GM13977 (cell line): ENCODE measurements around the gene ZSWIM2.
"Not testable (repeated sequence)": the region's sequence is repeated elsewhere in the genome, so short reads cannot be mapped to it uniquely, and the experiment has no call there.

Source experiments
- DNase-seq: peaks from one replicate; pipeline ENCODE4 v3.0.0; 2012; ENCODE audit warnings: low spot score
- CTCF ChIP-seq: IDR thresholded peaks from 2 replicates; pipeline ENCODE4 v1.5.1; 2012; ENCODE audit warnings: mild to moderate bottlenecking, control low read depth; ENCODE audit not compliant: insufficient read depth; ENCODE audit errors: extremely low read depth, missing control alignments
- in situ Hi-C: fragments of 300-500 bp; cut with MboI; formaldehyde crosslinking; loops from one replicate; pipeline ENCODE4 v1.12.0; 2022; ENCODE audit warnings: low sequenced_read_pairs, low pct_unique_long_range_greater_than_20kb, mixed read lengths, inconsistent platforms; ENCODE audit not compliant: unreplicated experiment

Gene ZSWIM2, protein sequence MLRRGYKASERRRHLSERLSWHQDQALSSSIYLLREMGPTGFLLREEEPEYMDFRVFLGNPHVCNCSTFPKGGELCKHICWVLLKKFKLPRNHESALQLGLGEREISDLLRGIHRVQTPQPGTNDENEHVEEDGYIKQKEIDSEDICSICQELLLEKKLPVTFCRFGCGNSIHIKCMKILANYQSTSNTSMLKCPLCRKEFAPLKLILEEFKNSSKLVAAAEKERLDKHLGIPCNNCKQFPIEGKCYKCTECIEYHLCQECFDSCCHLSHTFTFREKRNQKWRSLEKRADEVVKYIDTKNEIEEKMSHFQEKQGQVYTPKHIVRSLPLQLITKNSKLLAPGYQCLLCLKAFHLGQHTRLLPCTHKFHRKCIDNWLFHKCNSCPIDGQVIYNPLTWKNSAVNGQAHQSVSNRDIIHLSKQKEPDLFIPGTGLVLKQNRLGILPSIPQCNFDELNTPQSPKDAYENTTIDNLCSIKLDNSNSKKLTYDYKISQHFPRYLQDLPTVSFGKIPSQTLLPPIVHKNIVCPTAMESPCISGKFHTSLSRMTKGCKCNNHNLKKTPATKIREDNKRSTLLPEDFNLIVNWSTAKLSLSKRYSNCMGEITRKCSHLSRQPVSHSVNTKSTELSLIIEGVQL

GRCh38 chr2:186848873-186849578, at the start of gene ZSWIM2:
Gene ZSWIM2 (minus strand): TSS chr2:186849170. CDS start chr2:186849130, 40 bp downstream.
- DNase-seq: peak; percentile 36
- in situ Hi-C loops: no loop called here
- no peak for TF ChIP-seq CTCF

DNA sequence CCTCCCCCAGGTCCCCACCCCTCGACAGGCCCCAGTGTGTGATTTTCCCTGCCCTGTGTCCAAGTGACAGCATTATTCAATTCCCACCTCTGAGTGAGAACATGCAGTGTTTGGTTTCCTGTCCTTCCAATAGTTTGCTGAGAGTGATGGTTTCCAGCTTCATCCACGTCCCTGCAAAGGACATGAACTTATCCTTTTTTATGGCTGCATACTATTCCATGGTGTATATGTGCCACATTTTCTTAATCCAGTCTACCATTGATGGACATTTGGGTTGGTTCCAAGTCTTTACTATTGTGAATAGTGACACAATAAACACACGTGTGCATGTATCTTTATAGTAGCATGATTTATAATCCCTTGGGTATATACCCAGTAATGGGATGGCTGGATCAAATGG, 47.2 kb upstream of the ZSWIM2 start:
- DNase-seq, in situ Hi-C loops: not testable (repeated sequence)

DNA sequence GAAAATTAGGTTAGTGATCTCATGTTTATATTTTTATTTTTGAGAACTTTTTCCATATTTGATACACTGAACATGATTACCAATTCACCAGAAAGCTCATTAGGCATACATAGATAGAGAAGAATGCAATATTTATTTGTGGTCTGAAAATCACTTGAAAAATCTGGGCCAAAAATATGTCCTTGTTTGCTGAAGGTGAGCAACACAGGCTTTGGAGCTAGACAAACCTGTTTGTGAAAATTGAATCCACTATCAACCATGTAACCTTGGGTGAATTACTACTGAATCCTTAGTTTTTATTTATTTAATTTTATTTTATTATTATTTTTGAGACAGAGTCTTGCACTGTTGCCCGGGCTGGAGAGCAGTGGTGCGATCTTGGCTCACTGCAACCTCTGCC, 46.5 kb upstream of the ZSWIM2 start:
- no peak for DNase-seq
- in situ Hi-C loops: no loop called here
- TF ChIP-seq CTCF: no peak

DNA sequence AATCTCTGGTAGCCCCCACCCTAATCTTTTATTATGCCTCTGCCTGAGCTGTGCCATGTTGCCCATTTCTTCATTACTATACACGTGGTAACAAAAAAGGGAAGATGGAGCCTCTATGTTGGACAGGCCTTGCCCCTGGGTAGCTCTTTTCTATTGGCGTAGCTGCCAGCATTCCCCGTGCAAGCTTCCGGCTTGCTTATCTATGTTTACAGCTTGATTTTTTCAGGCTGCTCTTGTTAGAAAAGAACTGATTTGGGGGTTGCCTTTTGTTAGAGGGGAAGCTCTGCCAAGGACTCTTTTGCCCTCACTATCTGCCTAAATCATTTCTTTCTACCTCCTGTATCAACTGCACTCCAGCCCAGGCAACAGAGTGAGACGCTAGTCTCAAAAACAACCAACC, 45.5 kb upstream of the ZSWIM2 start:
- in situ Hi-C loops: no loop called here
- no peak for TF ChIP-seq CTCF
- DNase-seq: no peak

DNA sequence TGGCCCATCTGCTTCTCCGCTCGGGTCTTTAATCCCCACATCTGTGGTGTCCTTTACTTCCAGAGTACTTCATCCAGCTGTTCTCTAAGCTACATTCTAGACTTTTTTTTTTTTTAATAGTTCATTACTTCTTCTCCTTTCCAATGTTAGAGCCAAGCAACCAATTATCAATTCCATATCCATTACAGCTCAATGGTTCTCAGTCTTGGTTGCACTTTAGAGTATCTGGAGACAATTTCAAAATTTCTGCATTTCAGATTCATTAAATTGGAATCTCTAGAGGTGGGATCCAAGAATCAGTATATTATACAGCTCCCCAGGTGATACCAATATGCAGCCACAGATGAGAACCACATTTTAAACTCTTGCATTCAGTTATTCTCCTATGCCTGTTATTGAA, 43.9 kb upstream of the ZSWIM2 start:
- in situ Hi-C loops: no loop called here
- no peak for TF ChIP-seq CTCF
- no peak for DNase-seq

DNA sequence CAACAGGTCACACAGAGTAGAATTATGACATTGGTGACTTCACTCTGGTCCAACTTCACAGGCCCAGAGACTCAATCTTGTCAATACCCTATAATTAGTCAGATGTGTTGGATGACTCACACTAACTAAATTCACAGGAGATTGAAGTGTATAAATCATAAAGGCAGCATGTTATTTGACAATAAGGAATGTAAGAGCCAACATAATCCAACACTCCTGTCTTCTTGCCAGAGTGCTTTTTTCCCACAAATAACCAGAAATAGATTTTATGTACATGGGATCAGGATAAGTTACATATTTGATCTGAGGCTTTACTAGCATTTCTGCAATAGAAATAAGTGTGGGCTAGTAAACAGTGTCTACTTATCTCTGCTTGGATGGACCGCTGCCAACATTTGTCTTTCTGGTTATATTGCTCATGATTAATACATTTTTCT, 42.2 kb upstream of the ZSWIM2 start:
- DNase-seq: no peak
- no peak for TF ChIP-seq CTCF
- in situ Hi-C loops: no loop called here
